Pons (tissue), 1 donor: ENCODE measurements around the gene LINGO3.

Experiments
- DNase-seq: peaks from one replicate; pipeline ENCODE4 v3.0.0-alpha.2; 2016; ENCODE audit warnings: low spot score

Gene LINGO3

GRCh38 chr19:2339644-2340310 lies 31.8 kb upstream of the LINGO3 start:
- DNase-seq = no peak

- DNase-seq = no peak
Measured at GRCh38 chr19:2338751-2339643, 31.0 kb upstream of the LINGO3 start.

GRCh38 chr19:2338055-2338615 lies 30.2 kb upstream of the LINGO3 start:
- no peak for DNase-seq

- peak; percentile 74 for DNase-seq
Measured at GRCh38 chr19:2337329-2337707, 29.4 kb upstream of the LINGO3 start.

- no peak for DNase-seq
Measured at GRCh38 chr19:2336528-2337328, 28.8 kb upstream of the LINGO3 start.

- DNase-seq = no peak
Measured at GRCh38 chr19:2335848-2336247, 27.9 kb upstream of the LINGO3 start.

- no peak for DNase-seq
Measured at GRCh38 chr19:2334986-2335846, 27.3 kb upstream of the LINGO3 start.

GRCh38 chr19:2334426-2334825 lies 26.5 kb upstream of the LINGO3 start:
- no peak for DNase-seq

GRCh38 chr19:2333807-2334211 lies 25.9 kb upstream of the LINGO3 start:
- peak; percentile 22 for DNase-seq

- no peak for DNase-seq
Measured at GRCh38 chr19:2333027-2333806, 25.3 kb upstream of the LINGO3 start.

GRCh38 chr19:2332341-2333026 lies 24.5 kb upstream of the LINGO3 start:
- DNase-seq = no peak

GRCh38 chr19:2331601-2332246 lies 23.8 kb upstream of the LINGO3 start:
- peak; percentile 96 for DNase-seq

GRCh38 chr19:2330632-2331284 lies 22.8 kb upstream of the LINGO3 start:
- DNase-seq = no peak

GRCh38 chr19:2330255-2330631 lies 22.3 kb upstream of the LINGO3 start:
- DNase-seq = no peak

GRCh38 chr19:2329501-2329916 lies 21.6 kb upstream of the LINGO3 start:
- DNase-seq = no peak

- DNase-seq = no peak
Measured at GRCh38 chr19:2329149-2329478, 21.2 kb upstream of the LINGO3 start.

GRCh38 chr19:2328401-2329148 lies 20.6 kb upstream of the LINGO3 start, which contains the start of the genes LSM7 and SPPL2B:
TSS of gene LSM7 (minus strand) at chr19:2328586. CDS start at chr19:2328566, 20 bp downstream.
TSS of gene SPPL2B (plus strand) at chr19:2328684. CDS start at chr19:2328710, 26 bp downstream.
- peak; percentile 84 for DNase-seq
